ENCODE measurements around the gene RFX2.
"Not testable (repeated sequence)": the region's sequence is repeated elsewhere in the genome, so short reads cannot be mapped to it uniquely, and the experiment has no call there.

- TF ChIP-seq MAX (IDR thresholded peaks at IDR 0.05); CTCF (IDR thresholded peaks at IDR 0.05; ENCODE audit: low read depth, low read length, missing input control): not testable (repeated sequence)
These were observed 148.7 kb downstream of the RFX2 start for GRCh38 chr19:5961641-5961968.
